ENCODE measurements around the gene TMPRSS6.

TMPRSS6 gene

DNA sequence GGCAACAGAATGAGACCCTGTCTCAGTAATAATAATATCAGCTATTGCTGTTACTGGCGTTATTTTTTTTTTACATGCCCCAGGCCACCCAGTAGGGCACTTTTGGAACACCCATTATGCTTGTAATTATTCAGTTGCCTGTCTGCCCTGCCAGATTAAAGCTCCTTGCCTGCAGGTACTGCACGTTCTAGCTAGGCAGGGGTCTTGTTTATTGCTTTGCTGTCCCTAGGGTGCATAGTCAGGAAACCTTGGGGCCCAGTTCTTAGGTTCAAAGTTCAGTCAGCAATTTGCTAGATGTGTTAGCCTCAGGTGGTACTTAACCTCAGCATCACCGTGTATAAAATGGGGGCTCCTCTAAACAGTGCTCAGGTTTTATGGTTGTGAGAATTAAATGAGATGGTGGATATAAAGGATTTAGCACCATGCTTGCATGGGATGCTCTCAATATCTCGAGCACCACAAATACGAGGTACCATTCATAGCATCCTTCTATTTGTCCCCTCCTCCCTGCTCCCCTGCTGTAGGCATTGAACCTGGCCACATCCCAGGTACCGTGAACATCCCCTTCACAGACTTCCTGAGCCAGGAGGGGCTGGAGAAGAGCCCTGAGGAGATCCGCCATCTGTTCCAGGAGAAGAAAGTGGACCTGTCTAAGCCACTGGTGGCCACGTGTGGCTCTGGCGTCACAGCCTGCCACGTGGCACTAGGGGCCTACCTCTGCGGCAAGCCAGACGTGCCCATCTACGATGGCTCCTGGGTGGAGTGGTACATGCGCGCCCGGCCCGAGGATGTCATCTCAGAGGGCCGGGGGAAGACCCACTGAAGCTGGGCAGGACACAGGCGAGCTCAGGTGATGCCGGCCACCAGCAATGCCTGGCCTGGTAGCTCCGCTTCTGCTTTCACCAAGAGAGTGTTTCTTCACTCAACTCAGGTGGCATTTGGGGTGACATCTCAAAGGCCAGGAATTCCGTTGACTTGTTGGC is 80.5 kb downstream of the TMPRSS6 start:
- DNase-seq (ENCODE audit: low spot score), result no peak

DNA sequence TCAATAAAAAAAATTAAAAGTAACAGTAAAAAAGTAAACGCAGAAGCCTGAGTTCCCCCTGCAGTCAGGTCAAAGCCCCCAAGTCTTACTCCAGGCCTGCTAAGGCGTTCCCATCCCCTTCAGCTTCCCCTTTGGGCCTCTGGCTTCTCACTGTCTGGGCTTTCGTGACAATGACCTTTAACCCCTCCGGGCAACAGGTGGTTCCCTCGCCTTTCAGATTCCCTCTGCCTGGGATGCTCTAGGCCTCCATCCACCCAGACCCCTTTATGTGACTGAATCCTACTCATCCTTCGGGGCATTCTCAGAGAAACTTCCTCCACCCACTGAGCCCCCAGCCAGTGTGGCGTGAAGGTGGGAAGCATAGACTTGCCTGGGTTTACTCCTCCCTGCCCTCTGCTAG is 82.0 kb downstream of the TMPRSS6 start:
- DNase-seq (ENCODE audit: low spot score), result no peak

DNA sequence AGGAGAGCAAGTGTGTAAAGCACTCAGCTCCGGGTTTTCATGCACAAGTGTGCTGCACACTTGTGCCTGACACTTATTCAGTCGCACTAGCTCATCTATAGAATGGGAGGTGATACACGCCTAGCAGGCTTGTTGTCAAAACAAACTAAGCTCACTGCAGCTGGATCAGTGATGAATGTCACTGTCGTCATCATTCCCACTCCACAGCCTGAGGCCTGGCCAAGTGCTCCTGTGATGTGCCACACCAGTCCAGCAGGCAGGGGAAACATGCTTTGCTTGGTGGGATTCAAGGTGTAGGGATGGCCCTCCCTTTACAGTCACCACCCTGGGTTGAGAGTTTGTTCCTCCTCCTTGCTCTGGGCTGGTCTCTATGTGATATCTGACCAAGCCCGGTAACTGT is 83.2 kb downstream of the TMPRSS6 start:
- DNase-seq (ENCODE audit: low spot score), result no peak

DNA sequence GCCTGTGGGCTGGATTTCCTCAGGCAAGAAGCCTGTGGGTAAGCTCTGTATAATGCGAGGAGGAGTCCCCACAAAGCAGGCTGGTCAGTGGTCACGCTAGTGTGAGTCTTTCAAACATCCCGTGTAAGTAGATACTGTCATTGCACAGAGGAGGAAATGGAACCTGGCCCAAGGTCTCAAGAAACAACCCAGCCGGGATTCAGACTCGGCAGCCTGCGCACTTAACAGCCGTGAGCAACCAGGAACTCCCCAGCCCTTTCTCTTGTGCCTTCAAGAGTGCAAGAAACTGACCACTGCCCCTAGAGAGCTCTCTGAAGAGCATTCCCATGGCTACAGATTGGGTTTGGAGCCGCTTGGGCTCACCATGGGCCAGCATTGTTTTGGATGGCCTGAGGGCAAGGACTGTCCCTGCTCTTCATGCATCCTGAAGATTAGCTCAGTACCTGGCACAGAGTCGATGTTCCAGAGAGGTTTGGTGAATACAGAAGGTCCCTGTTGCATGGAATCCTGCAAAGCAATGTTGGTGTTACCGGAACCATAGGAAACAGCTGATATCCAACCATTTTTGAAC is 83.9 kb downstream of the TMPRSS6 start:
- DNase-seq (ENCODE audit: low spot score), result no peak

DNA sequence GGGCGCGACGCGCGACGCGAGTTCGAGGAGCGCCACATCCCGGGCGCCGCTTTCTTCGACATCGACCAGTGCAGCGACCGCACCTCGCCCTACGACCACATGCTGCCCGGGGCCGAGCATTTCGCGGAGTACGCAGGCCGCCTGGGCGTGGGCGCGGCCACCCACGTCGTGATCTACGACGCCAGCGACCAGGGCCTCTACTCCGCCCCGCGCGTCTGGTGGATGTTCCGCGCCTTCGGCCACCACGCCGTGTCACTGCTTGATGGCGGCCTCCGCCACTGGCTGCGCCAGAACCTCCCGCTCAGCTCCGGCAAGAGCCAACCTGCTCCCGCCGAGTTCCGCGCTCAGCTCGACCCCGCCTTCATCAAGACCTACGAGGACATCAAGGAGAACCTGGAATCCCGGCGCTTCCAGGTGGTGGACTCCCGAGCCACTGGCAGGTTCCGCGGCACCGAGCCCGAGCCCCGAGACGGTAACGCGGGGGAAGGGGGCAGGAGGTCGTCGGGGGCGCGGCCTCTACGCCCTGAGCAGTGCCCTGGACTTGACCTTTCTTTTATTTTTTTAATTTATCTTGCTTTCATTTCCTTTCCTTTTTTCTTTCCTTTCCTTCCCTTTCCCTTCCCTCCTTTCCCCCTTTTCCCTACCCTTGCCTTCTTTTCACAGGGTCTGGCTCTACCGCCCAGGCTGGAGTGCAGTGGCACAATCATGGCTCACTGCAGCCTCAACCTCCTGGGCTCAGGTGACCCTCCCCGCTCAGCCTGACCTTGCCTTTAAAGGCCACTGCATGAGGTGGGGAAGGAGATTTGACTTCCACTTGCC is 85.0 kb downstream of the TMPRSS6 start:
- no peak for DNase-seq (ENCODE audit: low spot score)

DNA sequence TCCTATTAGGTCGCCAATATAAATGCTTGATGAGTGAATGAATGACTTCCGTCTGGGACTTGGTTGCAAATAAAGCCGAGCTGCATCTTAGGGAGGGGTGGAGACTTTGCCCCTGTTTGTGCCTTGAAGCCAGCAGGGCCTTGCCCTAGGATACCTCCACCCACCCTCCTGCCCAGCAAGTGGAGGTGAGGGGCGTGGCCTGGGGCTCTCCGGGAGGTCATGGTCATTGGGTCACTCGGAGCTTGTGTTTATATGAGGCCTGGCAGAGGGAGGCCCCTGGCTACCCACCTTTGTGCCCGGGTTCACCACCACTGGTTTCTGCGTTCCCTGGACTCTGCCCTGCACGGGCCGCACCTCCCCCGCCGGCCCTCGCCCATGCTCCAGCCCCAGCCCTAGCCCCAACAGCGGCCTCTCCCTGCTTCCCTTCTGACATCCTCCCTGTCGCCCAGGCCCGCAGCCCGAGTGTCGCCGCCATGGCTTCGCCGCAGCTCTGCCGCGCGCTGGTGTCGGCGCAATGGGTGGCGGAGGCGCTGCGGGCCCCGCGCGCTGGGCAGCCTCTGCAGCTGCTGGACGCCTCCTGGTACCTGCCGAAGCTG is 85.7 kb downstream of the TMPRSS6 start:
- DNase-seq (ENCODE audit: low spot score), result no peak

DNA sequence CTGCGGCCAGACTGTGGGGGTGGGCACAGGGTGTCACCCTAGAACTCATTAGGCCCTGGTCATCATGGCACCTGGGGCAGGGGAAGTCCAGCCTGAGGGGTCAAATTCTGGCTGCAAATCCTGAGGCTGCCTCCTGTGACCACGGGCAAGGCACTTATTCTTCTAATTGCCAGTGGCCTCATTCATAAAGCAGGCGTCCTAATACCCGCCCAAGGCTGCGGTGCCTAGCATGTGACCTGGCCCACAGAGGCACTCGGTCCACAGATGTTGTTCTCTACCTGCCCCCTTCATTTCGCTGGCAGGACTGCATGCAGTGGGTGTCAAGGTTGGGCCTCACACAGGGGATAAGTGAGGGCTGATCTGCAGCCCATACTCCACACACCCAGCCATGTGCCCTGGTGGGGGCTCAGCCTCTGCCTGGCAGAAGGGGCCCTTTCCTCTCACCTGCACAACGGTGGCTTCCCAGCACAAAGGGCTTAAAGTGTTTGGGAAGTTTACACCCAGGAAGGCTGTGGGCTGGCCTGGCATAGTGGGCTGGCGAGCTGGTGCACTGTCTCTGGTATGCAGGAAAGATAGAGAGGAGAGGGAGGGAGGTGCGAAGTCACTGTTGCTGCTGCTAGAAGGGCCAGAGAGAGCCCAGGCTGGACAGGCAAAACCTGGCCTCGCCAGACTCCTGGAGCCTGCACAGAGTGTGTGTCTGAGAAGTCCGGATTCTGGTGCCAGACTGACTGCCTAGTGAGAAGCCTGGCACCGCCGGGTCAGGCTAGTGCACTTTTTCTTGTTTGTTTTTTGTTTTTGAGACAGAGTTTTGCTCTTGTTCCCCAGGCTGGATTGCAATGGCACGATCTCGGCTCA is 86.8 kb downstream of the TMPRSS6 start:
- DNase-seq (ENCODE audit: low spot score), result no peak

DNA sequence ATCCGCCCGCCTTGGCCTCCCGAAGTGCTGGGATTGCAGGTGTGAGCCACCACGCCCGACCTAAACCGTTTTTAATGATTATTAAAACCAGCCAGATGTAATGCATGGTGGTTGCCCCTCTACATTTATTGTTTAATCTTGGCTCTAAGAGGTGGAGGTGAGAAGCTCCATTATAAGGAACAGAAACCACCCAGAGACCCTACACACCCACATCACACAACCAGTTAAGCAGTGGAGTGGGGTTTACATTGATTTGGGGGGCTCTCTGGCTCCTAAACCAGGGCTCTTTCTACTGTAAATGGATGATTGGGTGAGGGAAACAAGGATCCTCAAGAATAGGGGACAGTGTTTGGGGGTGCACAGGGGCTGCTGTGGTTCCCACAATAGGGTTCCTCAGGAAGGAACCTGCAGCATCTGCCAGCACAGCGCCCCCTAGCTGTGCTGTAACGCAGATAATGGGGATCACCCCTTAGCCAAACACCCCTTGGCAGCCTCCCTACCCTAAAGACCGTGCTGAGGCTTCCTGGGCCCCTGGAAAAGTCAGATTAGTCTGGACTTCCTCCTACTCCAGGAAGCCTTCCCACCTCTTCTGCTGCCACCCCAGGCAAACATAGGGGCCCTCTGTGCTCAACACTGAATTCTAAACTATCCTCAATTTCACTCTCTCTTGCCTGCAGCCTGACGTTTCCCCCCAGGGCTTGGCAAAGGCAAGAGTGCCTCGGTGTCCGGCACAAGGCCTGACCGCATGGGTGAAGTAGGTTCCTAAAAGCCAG is 87.6 kb downstream of the TMPRSS6 start:
- peak; percentile 78 for DNase-seq (ENCODE audit: low spot score)

DNA sequence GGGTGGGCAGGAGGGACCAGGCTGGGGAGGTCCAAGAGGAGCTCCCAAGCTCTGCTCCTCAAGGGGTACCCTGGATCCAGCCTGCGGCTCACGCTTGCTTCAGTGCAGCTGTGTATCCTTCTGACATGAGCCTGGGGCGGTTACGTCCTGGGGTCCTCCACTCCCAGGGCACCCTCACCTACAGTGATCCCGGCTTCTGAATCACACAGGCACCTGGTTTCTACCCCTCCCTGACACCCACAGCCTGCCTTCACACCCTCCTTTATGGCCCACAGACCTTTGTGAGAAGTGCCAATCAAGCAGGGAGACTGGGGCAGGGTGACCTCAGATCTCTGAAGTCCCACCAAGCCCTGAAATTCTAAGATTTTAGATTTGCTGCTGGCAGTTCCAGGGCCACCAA is 88.5 kb downstream of the TMPRSS6 start:
- DNase-seq (ENCODE audit: low spot score), result no peak

DNA sequence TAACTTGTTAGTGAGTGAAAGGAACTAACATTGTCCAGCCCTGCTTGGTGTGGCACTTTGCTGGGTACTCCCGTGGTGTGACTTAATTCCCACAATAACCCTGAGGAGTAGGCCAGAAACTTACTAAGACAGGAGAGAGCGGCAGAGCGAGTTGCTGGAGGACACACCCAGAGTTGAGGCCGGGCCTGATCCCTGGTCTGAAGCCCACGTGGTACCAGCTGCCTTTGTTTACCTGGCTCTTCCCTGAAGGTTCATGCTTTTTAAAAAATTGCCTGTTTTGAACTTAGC is 89.4 kb downstream of the TMPRSS6 start:
- DNase-seq (ENCODE audit: low spot score), result peak; percentile 54

DNA sequence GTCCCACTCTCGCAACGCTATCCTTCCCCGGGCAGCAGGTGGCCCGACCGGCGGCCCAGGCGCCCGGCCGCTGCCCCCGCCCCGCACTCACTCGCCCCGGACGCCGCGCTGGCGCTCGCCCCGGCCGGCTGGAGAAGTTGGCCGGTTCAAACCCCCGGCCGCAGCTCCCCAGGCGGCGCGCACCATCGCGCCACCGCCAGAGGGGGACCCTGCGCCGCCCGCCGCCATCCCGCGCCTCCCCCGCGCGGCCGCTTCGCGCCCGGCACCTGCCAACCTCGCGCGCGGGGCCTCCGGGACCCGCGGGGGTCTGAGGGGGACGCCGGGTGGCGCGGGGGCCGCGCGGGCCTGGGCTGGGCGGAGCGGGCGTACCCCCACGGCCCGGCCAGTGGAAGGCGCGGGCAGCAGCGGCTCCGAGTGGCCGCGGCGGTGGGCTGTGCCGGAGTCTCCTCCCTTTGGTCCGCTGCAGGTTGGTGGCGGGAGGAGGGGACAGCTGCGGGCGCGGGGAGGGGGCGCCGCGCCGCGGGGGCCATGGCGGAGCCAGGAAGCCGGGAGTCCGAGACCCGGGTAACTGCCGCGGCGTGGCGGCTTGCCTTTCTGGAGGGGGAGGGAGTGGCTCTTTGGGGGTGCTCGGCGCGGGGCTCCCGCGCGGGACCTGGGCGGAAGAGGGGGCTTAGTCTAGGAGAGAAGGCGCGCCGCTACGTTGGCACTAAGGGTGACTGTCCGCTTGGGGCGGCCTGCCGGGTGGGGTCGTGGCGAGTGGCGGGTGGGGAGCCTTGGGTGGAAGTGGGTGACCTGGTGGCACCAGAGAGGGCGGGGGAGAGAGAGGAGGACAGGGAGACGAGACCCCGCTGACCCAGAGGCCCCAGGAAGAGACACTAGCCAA is 90.0 kb downstream of the TMPRSS6 start, which contains the start of the genes MPST and TST:
Gene MPST (plus strand): TSS at position 434 of the 883 bp plus-strand sequence. CDS start 95 bp downstream, at position 529.
Gene TST (minus strand): TSS at position 139 of the 883 bp plus-strand sequence. CDS start 715 bp downstream, outside the sequence.
- DNase-seq (ENCODE audit: low spot score), result peak; percentile 63

DNA sequence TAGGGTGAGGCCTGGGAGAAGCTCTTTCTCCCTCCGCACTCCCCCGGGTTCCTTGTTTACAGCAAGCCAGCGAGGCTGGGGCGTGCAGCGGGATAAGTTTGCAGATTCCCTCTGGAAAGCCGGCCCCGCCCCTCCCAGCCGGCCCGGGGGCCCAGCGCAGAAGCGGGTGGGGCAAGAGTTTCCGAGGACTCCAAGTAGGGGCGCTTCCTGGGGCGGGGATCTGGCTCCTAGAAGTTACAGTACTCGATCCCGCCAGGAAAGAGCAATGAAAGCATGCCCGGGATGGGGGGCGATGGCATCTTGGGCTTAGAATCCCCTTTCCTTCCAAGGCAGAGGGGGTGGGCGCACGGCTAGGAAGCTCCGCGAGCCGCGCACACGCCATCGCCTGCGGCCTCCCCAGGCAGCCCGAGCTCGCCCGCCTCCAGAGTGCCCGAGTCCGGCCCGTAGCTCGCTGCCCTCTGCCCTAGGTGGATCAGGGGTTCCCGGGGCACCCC is 90.7 kb downstream of the TMPRSS6 start:
- DNase-seq (ENCODE audit: low spot score), result peak; percentile 21

DNA sequence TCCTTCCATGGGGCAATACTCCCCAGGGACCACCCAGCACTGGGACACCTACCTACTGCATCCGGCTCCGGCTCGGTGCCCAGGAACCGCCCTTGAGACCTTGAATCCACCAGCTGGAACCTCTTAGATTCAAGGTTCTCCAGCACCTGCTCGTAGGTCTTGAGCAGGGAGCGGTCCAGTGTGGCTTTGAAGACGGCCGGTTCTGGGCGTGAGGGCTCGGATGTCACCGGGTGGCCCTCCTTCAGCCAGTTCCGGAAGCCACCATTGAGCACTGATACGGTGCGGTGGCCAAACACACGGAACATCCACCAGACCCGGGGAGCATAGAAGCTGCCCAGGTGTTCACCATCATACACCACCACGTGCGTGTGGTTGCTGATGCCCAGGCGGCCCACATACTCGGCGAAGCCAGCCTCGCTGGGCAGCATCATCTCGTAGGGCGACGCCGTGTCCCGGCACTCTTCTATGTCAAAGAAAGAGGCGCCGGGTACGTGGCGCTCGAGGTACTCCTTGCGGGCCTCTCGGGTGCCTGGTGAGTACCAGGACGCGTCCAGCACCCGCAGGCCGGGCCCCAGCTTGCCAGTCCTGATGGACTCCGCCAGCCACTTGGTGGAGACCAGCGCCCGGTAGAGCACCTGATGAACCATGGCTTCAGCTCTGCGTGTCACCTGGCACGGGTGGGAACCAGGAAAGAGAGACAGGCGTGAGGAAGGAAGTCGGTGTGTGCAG is 91.3 kb downstream of the TMPRSS6 start:
- DNase-seq (ENCODE audit: low spot score), result no peak

DNA sequence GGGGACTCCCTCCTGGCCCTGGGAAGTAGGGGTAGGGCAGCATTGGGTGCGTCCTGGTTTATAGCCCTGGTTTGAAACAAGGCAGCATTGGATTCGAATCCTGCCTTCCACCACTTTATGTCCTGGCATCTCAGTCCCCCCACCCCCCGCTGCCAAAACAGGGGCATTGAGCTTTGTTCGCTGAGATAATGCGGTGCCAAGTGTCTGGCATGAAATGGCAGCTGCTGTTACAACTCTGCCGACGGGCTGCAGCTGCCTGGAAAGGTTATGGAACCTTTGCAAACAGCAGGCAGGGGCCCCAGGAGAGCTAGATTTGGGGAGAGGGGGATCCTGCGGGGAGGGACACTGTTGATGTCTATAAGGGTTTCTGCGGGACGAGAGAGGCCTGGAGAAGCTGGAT is 92.2 kb downstream of the TMPRSS6 start:
- peak; percentile 15 for DNase-seq (ENCODE audit: low spot score)

DNA sequence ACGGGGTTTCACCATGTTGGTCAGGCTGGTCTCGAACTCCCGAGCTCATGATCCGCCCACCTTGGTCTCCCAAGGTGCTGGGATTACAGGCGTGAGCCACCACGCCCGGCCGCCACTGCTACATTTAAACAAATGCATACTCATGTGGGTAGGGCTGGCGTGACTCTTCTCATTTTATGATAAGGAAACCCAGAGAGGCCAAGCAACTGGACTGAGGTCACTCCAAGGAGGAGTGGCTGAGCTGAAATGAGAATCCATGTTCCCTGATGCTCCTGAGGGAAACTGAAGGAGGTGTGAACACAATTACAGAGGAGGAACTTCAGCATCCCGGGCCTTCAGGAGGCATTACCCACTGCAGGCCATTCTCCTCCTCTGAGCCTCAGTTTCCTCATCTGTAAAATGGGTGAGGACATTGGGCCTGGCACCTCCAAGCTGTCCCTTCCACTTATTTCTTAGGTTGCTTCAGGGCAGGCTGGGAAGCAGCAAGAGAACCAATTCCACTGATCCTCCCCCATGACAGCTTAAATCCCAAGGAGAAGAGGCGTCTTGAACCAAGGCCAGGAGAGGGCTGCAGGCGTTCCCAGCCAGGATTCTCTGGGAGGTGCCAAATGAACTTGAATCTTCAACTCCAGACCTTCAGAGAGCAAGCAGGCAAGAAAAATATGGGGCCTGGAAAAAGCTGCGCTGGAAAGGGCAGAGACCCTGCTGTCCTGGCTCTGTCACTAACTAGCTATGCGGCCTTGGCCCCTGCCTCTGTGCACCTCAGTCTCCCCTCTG is 93.2 kb downstream of the TMPRSS6 start:
- DNase-seq (ENCODE audit: low spot score), result peak; percentile 70

DNA sequence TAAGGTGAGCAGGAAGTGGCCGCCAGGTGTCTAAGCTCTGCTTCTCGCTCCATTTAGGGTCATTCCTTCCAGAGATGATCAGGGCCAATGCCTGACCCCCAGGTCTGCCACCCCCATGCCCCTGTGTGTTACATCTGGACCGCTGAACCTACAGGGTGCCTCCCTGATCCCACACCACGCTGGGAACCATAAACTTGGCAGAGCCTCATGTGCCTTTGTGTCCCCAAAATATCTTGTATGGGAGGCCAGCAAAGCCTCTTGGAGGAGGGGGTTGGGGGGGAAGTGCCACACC is 94.0 kb downstream of the TMPRSS6 start:
- DNase-seq (ENCODE audit: low spot score), result no peak
